SK-N-SH (cell line): ENCODE measurements around the gene DDX51. TPM values are rescaled to one million over a fixed set of nuclear protein-coding genes. Genes with fewer than 3 reads are reported as not detected.

Experiments
- CTCF ChIA-PET: fragments of 300-600, 350-600 bp; formaldehyde crosslinking; extraction: SDS; loops from one replicate; lab custom pipeline; 2021; lab: Yijun Ruan, JAX
- POLR2A ChIA-PET: fragments of 350-600 bp; sonication (Branson Sonifier 250); formaldehyde crosslinking; extraction: SDS; loops from one replicate; lab custom pipeline; 2020; ENCODE audit warnings: antibody characterized with exemption, inconsistent platforms; lab: Yijun Ruan, JAX
- DNase-seq: peaks from one replicate; pipeline ENCODE4 v3.0.0; 2012
- H2AFZ ChIP-seq: fragments of 200-600 bp; sonication (generic); 2 replicates; pipeline ENCODE4 v1.8.1; 2016; ENCODE audit warnings: antibody characterized with exemption, mild to moderate bottlenecking, low read depth
- H3F3A ChIP-seq: fragments of 200-600 bp; sonication (generic); replicated peaks from 2 replicates; pipeline ENCODE3; 2016; ENCODE audit warnings: antibody characterized with exemption, mild to moderate bottlenecking; ENCODE audit not compliant: insufficient read depth
- H3K27ac ChIP-seq, 2 experiments: fragments of 200-500 bp in 1 of 2; fragments of 200-600 bp in 1 of 2; sonication (Bioruptor generic) in 1 of 2; sonication (generic), shearing (Covaris generic) in 1 of 2; 2 replicates each; pipeline versions ENCODE4 v1.5.1 to v1.6.1; 2014 to 2016; ENCODE audit warnings: low read depth in 2 of 2, inconsistent platforms in 1 of 2, low read length in 1 of 2, mild to moderate bottlenecking in 1 of 2, mixed read lengths in 1 of 2
- H3K27me3 ChIP-seq: fragments of 200-600 bp; sonication (generic), shearing (Covaris generic); 2 replicates; pipeline ENCODE4 v1.6.1; 2016; ENCODE audit warnings: mixed run types; ENCODE audit not compliant: insufficient read depth
- H3K36me3 ChIP-seq, 2 experiments: fragments of 200-500 bp in 1 of 2; fragments of 200-600 bp in 1 of 2; sonication (Bioruptor generic) in 1 of 2; sonication (generic) in 1 of 2; replicated peaks in 1 of 2; 2 replicates each; pipeline versions ENCODE3 to v1.5.1; 2014 to 2016; ENCODE audit warnings: low read length in 1 of 2, mild to moderate bottlenecking in 1 of 2; ENCODE audit not compliant: insufficient read depth in 2 of 2, control insufficient read depth in 1 of 2
- H3K4me1 ChIP-seq, 2 experiments: fragments of 200-500 bp in 1 of 2; fragments of 200-600 bp in 1 of 2; sonication (Bioruptor generic) in 1 of 2; sonication (generic), shearing (Covaris generic) in 1 of 2; 2 replicates each; pipeline versions ENCODE4 v1.5.1 to v1.6.1; 2014 to 2016; ENCODE audit warnings: low read depth in 1 of 2, low read length in 1 of 2, mixed run types in 1 of 2; ENCODE audit not compliant: insufficient read depth in 2 of 2, control insufficient read depth in 1 of 2
- H3K4me2 ChIP-seq: fragments of 200-600 bp; sonication (generic), shearing (Covaris generic); 2 replicates; pipeline ENCODE4 v1.6.1; 2017; ENCODE audit warnings: mixed run types
- H3K4me3 ChIP-seq, 2 experiments: fragments of 200-500 bp in 1 of 2; fragments of 200-600 bp in 1 of 2; sonication (Bioruptor generic) in 1 of 2; sonication (generic), shearing (Covaris generic) in 1 of 2; 2 replicates each; pipeline versions ENCODE4 v1.5.1 to v1.8.1; 2014 to 2016; ENCODE audit warnings: low read depth in 2 of 2, inconsistent platforms in 1 of 2, low read length in 1 of 2, mild to moderate bottlenecking in 1 of 2, mixed read lengths in 1 of 2, moderate library complexity in 1 of 2
- H3K79me2 ChIP-seq: fragments of 200-600 bp; sonication (generic); 2 replicates; pipeline ENCODE4 v1.8.1; 2017; ENCODE audit warnings: mild to moderate bottlenecking; ENCODE audit not compliant: insufficient read depth
- H3K9ac ChIP-seq: fragments of 200-600 bp; sonication (generic); 2 replicates; pipeline ENCODE4 v1.6.1; 2017; ENCODE audit warnings: mixed run types
- H3K9me2 ChIP-seq: fragments of 200-600 bp; sonication (generic); 2 replicates; pipeline ENCODE4 v1.6.1; 2017; ENCODE audit warnings: mixed run types
- H3K9me3 ChIP-seq: fragments of 200-600 bp; sonication (generic); 2 replicates; pipeline ENCODE4 v1.6.1; 2017; ENCODE audit warnings: mixed run types, mild to moderate bottlenecking, moderate library complexity
- H4K20me1 ChIP-seq: fragments of 200-600 bp; sonication (generic); 2 replicates; pipeline ENCODE4 v1.6.1; 2017; ENCODE audit warnings: mild to moderate bottlenecking, mixed run types; ENCODE audit not compliant: insufficient read depth
- ELF1 ChIP-seq: IDR thresholded peaks from 2 replicates; pipeline ENCODE4 v1.4.0; 2012
- FOSL2 ChIP-seq: IDR thresholded peaks from 2 replicates; pipeline ENCODE4 v1.4.0; 2012; ENCODE audit warnings: low read depth, mild to moderate bottlenecking, moderate library complexity, borderline replicate concordance
- GABPA ChIP-seq: IDR thresholded peaks from 2 replicates; pipeline ENCODE4 v1.4.0; 2012; ENCODE audit warnings: low read depth, mild to moderate bottlenecking
- JUND ChIP-seq: IDR thresholded peaks from 2 replicates; pipeline ENCODE4 v1.4.0; 2012
- MEF2A ChIP-seq: IDR thresholded peaks from 2 replicates; pipeline ENCODE4 v1.4.0; 2012; ENCODE audit warnings: low read depth, borderline replicate concordance
- NFIC ChIP-seq: IDR thresholded peaks from 2 replicates; pipeline ENCODE4 v1.4.0; 2012; ENCODE audit warnings: borderline replicate concordance
- NRF1 ChIP-seq: IDR thresholded peaks from 2 replicates; pipeline ENCODE4 v1.6.1; 2012; ENCODE audit warnings: low read depth, mild to moderate bottlenecking, low read length
- POLR2AphosphoS5 ChIP-seq: IDR thresholded peaks from 2 replicates; pipeline ENCODE4 v1.6.1; 2012; ENCODE audit warnings: low read depth, low read length
- RCOR1 ChIP-seq: fragments of 150-350 bp; IDR thresholded peaks from 2 replicates; pipeline ENCODE4 v1.6.1; 2017; ENCODE audit warnings: antibody characterized with exemption, low read length
- RXRA ChIP-seq: IDR thresholded peaks from 2 replicates; pipeline ENCODE4 v1.4.0; 2012; ENCODE audit warnings: low read depth, mild to moderate bottlenecking, borderline replicate concordance
- SIN3A ChIP-seq: IDR thresholded peaks from 2 replicates; pipeline ENCODE4 v1.6.1; 2012; ENCODE audit warnings: low read depth, mild to moderate bottlenecking, low read length, moderate library complexity, borderline replicate concordance
- SMC3 ChIP-seq: IDR thresholded peaks from 2 replicates; pipeline ENCODE4 v1.6.1; 2012; ENCODE audit warnings: low read depth, low read length, improper control_type of control experiment
- TAF1 ChIP-seq: IDR thresholded peaks from 2 replicates; pipeline ENCODE4 v1.6.1; 2012; ENCODE audit warnings: low read depth, mild to moderate bottlenecking, low read length, moderate library complexity, borderline replicate concordance
- TEAD4 ChIP-seq: IDR thresholded peaks from 2 replicates; pipeline ENCODE4 v1.4.0; 2012; ENCODE audit warnings: mild to moderate bottlenecking, borderline replicate concordance; ENCODE audit not compliant: insufficient read depth
- YY1 ChIP-seq: IDR thresholded peaks from 2 replicates; pipeline ENCODE4 v1.4.0; 2012; ENCODE audit warnings: low read depth, mild to moderate bottlenecking
- WGBS: methylation state at CpG from one replicate; pipeline ENCODE4 v1.1.6; 2017; ENCODE audit warnings: low lambda C conversion rate; 5-methylcytosine and 5-hydroxymethylcytosine counted together
- polyA plus RNA-seq, 3 experiments: library from polyadenylated mRNA; depleted of rRNA; stranded (reverse); fragments of >200 nt; gene quantifications; 2 replicates each; pipeline ENCODE4 v1.2.3, GENCODE V29; 2012
- TF ChIP-seq, protein P1 (sequence below): IDR thresholded peaks from 2 replicates; pipeline ENCODE4 v1.4.0; 2012; ENCODE audit warnings: low read depth, borderline replicate concordance
- TF ChIP-seq, protein P2 (sequence below): IDR thresholded peaks from 2 replicates; pipeline ENCODE4 v1.4.0; 2012; ENCODE audit warnings: low read depth, borderline replicate concordance
- TF ChIP-seq, protein P3 (sequence below): fragments of 150-350 bp; IDR thresholded peaks from 2 replicates; pipeline ENCODE4 v1.6.1; 2016; ENCODE audit warnings: mild to moderate bottlenecking, low read depth, low read length
- TF ChIP-seq, protein P4 (sequence below): IDR thresholded peaks from 2 replicates; pipeline ENCODE4 v1.6.1; 2012; ENCODE audit warnings: mild to moderate bottlenecking, low read depth, low read length, moderate library complexity

DDX51 gene
- polyA plus RNA-seq, 1 of the 3 experiments (the other 2 are of a cell fraction): 17.3 TPM

DNA sequence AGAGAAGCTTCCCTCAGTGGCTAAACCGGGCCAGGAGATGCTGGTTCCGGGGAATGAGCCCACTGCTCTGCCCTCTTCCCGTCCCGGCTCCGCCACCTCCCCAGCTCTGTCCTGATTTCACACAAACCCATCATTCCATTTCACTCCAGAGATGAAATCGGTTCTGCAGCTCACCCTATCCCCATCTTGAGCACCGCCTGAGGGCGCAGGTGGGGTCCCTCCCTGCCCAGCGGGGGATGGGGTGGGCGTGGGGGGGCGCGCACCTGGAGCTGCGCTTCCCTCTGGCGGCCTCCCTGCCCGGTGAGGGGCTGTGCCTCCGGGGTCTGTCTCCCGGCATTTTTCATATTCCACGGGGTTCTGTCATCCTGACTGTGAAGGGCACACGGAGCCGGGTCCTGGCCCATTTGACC lies 44.8 kb upstream of the DDX51 start:
- Histone ChIP-seq H3K9me3 (no peaks in the 10 kb centered on the region), H3K4me2 (no peak overlapping the region), H3F3A (no peaks in the 10 kb centered on the region), H3K27me3 (peaks cover 100% of the 10 kb centered on the region), H3K9me2 (no peaks in the 10 kb centered on the region), H3K36me3 (no peaks in the 10 kb centered on the region), H3K4me3 (no peak overlapping the region)
- no peak for DNase-seq
- POLR2A ChIA-PET: no interaction called here
- TF ChIP-seq SIN3A: no peak
- no peak for TF ChIP-seq JUND
- TF ChIP-seq POLR2AphosphoS5: no peak
- TF ChIP-seq NFIC: no peak
- TF ChIP-seq, protein P1, sequence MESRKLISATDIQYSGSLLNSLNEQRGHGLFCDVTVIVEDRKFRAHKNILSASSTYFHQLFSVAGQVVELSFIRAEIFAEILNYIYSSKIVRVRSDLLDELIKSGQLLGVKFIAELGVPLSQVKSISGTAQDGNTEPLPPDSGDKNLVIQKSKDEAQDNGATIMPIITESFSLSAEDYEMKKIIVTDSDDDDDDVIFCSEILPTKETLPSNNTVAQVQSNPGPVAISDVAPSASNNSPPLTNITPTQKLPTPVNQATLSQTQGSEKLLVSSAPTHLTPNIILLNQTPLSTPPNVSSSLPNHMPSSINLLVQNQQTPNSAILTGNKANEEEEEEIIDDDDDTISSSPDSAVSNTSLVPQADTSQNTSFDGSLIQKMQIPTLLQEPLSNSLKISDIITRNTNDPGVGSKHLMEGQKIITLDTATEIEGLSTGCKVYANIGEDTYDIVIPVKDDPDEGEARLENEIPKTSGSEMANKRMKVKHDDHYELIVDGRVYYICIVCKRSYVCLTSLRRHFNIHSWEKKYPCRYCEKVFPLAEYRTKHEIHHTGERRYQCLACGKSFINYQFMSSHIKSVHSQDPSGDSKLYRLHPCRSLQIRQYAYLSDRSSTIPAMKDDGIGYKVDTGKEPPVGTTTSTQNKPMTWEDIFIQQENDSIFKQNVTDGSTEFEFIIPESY: no peak
- TF ChIP-seq GABPA: no peak
- TF ChIP-seq, protein P2, sequence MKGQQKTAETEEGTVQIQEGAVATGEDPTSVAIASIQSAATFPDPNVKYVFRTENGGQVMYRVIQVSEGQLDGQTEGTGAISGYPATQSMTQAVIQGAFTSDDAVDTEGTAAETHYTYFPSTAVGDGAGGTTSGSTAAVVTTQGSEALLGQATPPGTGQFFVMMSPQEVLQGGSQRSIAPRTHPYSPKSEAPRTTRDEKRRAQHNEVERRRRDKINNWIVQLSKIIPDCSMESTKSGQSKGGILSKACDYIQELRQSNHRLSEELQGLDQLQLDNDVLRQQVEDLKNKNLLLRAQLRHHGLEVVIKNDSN: no peak
- TF ChIP-seq RXRA: no peak
- TF ChIP-seq, all 33 proteins: peak for 0
- Histone ChIP-seq H3K79me2 (no peaks in the 10 kb centered on the region), H3K9ac (no peak overlapping the region), H4K20me1 (no peaks in the 10 kb centered on the region), H3K4me1 (peaks cover 0 to 3% of the 10 kb centered on the region in 2 experiments; a peak in 1 of 4 replicates), H2AFZ (no peak overlapping the region), H3K27ac (no peak overlapping the region)
- WGBS: 12% methylated on average over 11 of the region's 20 CpGs
- CTCF ChIA-PET: interaction anchor here (1.6 to 1.9 kb wide), 2 partner anchors 35 to 225 kb away, joined by 4 to 5 read pairs; no protein-coding TSS in a partner anchor

DNA sequence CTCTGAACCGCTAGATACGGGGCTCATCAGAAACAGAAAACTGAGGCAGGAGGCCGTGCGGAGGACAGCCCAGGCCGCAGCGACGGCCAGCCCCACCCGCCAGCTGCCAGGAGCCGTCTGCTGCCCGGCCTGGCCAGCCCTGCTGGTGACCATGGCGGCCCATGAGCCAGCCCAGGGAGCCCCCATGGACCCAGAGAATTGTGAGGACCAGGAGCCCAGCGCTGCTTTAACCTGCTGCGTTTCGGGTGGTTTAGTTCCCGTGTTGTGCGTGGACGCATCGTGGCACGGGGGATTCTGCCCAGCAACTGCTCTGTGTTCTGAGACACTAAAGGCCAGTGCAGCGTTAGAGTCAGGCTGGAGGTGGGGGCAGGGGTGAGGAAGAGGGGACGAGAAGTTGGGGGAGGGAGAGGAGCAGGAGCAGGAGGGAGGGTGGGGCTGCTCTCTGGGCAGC lies 44.4 kb upstream of the DDX51 start:
- H3K9me2 ChIP-seq: no peaks in the 10 kb centered on the region
- H3K4me1 ChIP-seq: peaks cover 0 to 3% of the 10 kb centered on the region in 2 experiments; a peak in 1 of 4 replicates
- ChIA-PET CTCF (interaction anchor here (1.6 to 1.9 kb wide), 2 partner anchors 35 to 226 kb away, joined by 4 to 5 read pairs; no protein-coding TSS in a partner anchor), POLR2A (no interaction called here)
- H3K9ac ChIP-seq: no peak overlapping the region
- no peak overlapping the region for H3K4me3 ChIP-seq
- WGBS: 41% methylated on average over 17 of the region's 21 CpGs
- no peaks in the 10 kb centered on the region for H4K20me1 ChIP-seq
- H2AFZ ChIP-seq: no peak overlapping the region
- no peaks in the 10 kb centered on the region for H3K36me3 ChIP-seq
- H3K27ac ChIP-seq: no peak overlapping the region
- no peaks in the 10 kb centered on the region for H3K9me3 ChIP-seq
- no peak for DNase-seq
- no peak for TF ChIP-seq TAF1
- no peak for TF ChIP-seq ELF1
- no peak for TF ChIP-seq FOSL2
- TF ChIP-seq RCOR1: no peak
- no peak for TF ChIP-seq RXRA
- TF ChIP-seq, protein P3, sequence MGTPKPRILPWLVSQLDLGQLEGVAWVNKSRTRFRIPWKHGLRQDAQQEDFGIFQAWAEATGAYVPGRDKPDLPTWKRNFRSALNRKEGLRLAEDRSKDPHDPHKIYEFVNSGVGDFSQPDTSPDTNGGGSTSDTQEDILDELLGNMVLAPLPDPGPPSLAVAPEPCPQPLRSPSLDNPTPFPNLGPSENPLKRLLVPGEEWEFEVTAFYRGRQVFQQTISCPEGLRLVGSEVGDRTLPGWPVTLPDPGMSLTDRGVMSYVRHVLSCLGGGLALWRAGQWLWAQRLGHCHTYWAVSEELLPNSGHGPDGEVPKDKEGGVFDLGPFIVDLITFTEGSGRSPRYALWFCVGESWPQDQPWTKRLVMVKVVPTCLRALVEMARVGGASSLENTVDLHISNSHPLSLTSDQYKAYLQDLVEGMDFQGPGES: no peak
- TF ChIP-seq MEF2A: no peak
- TF ChIP-seq, protein P4, sequence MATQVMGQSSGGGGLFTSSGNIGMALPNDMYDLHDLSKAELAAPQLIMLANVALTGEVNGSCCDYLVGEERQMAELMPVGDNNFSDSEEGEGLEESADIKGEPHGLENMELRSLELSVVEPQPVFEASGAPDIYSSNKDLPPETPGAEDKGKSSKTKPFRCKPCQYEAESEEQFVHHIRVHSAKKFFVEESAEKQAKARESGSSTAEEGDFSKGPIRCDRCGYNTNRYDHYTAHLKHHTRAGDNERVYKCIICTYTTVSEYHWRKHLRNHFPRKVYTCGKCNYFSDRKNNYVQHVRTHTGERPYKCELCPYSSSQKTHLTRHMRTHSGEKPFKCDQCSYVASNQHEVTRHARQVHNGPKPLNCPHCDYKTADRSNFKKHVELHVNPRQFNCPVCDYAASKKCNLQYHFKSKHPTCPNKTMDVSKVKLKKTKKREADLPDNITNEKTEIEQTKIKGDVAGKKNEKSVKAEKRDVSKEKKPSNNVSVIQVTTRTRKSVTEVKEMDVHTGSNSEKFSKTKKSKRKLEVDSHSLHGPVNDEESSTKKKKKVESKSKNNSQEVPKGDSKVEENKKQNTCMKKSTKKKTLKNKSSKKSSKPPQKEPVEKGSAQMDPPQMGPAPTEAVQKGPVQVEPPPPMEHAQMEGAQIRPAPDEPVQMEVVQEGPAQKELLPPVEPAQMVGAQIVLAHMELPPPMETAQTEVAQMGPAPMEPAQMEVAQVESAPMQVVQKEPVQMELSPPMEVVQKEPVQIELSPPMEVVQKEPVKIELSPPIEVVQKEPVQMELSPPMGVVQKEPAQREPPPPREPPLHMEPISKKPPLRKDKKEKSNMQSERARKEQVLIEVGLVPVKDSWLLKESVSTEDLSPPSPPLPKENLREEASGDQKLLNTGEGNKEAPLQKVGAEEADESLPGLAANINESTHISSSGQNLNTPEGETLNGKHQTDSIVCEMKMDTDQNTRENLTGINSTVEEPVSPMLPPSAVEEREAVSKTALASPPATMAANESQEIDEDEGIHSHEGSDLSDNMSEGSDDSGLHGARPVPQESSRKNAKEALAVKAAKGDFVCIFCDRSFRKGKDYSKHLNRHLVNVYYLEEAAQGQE: no peak
- TF ChIP-seq YY1: no peak
- no peak for TF ChIP-seq GABPA
- TF ChIP-seq TEAD4: no peak
- no peak for TF ChIP-seq NRF1
- no peak for TF ChIP-seq SMC3
- H3F3A ChIP-seq: no peaks in the 10 kb centered on the region
- H3K27me3 ChIP-seq: peaks cover 97% of the 10 kb centered on the region
- H3K4me2 ChIP-seq: no peak overlapping the region
- H3K79me2 ChIP-seq: no peaks in the 10 kb centered on the region
